ENCODE measurements around the gene REXO1. TPM values are rescaled to one million over a fixed set of nuclear protein-coding genes. Genes with fewer than 3 reads are reported as not detected.

Gene REXO1
- total and polyA plus RNA-seq, 2 experiments from 2014 or later, result 20.2 to 90.1 TPM

- no peak overlapping the region for H2AFZ ChIP-seq
- H3F3A ChIP-seq (replicated peaks; ENCODE audit: low read depth), result peaks cover 10% of the 10 kb centered on the region
- H3K27ac ChIP-seq (ENCODE audit: low read depth), result no peak overlapping the region
- Mint-ChIP-seq H3K4me3 (no peak overlapping the region), H3K36me3 (ENCODE audit: low read depth) (no peaks in the 10 kb centered on the region; the same call in 2 of the 3 replicates), H3K27me3 (ENCODE audit: insufficient read depth, low read depth, poor library complexity) (peaks cover 8% of the 10 kb centered on the region), H3K9me3 (no peaks in the 10 kb centered on the region), H3K27ac (peak overlapping the region; percentile 28; the same call in 1 of the 2 replicates), H3K4me1 (peaks cover 9% of the 10 kb centered on the region)
- no peak overlapping the region for H3K4me2 ChIP-seq
- no peak overlapping the region for H3K4me3 ChIP-seq
- no peaks in the 10 kb centered on the region for H3K9me2 ChIP-seq (ENCODE audit: insufficient read depth)
- DNase-seq (ENCODE audit: low spot score) (no peak), ATAC-seq (no peak)
- TF ChIP-seq JUNB (IDR thresholded peaks at IDR 0.05; ENCODE audit: unreplicated experiment), result no peak
- TF ChIP-seq REST (IDR thresholded peaks at IDR 0.05; ENCODE audit: unreplicated experiment), result no peak
- no peak for TF ChIP-seq ZNF462 (CRISPR knock-in tag; IDR thresholded peaks at IDR 0.05)
- no peak for TF ChIP-seq ETS1 (IDR thresholded peaks at IDR 0.05)
- H3K4me1 ChIP-seq (ENCODE audit: insufficient read depth), result no peaks in the 10 kb centered on the region; the same call in 1 of the 2 replicates
- H4K20me1 ChIP-seq (replicated peaks; ENCODE audit: insufficient read depth), result peaks cover 23% of the 10 kb centered on the region
- H3K36me3 ChIP-seq (ENCODE audit: insufficient read depth), result no peaks in the 10 kb centered on the region
- H3K27me3 ChIP-seq (ENCODE audit: insufficient read depth), result no peaks in the 10 kb centered on the region
- H3K79me2 ChIP-seq (replicated peaks; ENCODE audit: insufficient read depth), result peaks cover 94% of the 10 kb centered on the region
Observed at GRCh38 chr19:1840541-1841115, 7.7 kb downstream of the REXO1 start.
